HCT116 (cell line): ENCODE results near the gene ZDHHC22. TPM values are rescaled to one million over a fixed set of nuclear protein-coding genes. Genes with fewer than 3 reads are reported as not detected.

Experiments
- ATAC-seq: fragments of 200-7000 bp; cut with Tn5 transposase; 2 replicates; pipeline ENCODE4 v1.9.1; 2020; ENCODE audit warnings: mild to moderate bottlenecking, moderate library complexity
- BruUV-seq: library from RNA; stranded (reverse); fragments of 400-500 nt; replicated peaks from 2 replicates; lab custom pipeline; 2021; lab: Mats Ljungman, UMichigan
- CTCF ChIA-PET: fragments of 300-600 bp; sonication (Branson Sonifier 250); formaldehyde crosslinking; loops from one replicate; lab custom pipeline; 2021; ENCODE audit warnings: antibody characterized with exemption; lab: Charles Lee
- POLR2A ChIA-PET: fragments of 300-600, 350-600 bp; sonication (Branson Sonifier 250); formaldehyde crosslinking; loops from one replicate; lab custom pipeline; 2021; ENCODE audit warnings: antibody characterized with exemption; lab: Charles Lee
- RAD21 ChIA-PET, 2 experiments: fragments of 300-600 bp; sonication (Branson Sonifier 250); formaldehyde crosslinking; loops; one replicate each; lab custom pipeline; 2023; ENCODE audit warnings: low total read pairs in 2 of 2; ENCODE audit not compliant: uncharacterized antibody in 2 of 2, unreplicated experiment in 2 of 2, low non-redundant PET in 1 of 2; lab: Charles Lee
- DNase-seq: peaks from one replicate; pipeline ENCODE4 v3.0.0-alpha.2; 2010; ENCODE audit warnings: low read depth, low spot score
- H2AFZ ChIP-seq: fragments of 200-600 bp; shearing (Covaris generic), sonication (generic); 2 replicates; pipeline ENCODE4 v1.6.1; 2017; ENCODE audit warnings: low read depth, mixed run types, mixed read lengths, antibody characterized with exemption, low read length; ENCODE audit not compliant: poor library complexity, severe bottlenecking
- H3K27ac ChIP-seq: 2 replicates; pipeline ENCODE4 v1.5.1; 2012; ENCODE audit warnings: low read depth, low read length
- H3K27me3 ChIP-seq: fragments of 200-600 bp; sonication (generic); 2 replicates; pipeline ENCODE4 v1.6.1; 2016; ENCODE audit warnings: mixed run types, low read length, mixed read lengths; ENCODE audit not compliant: insufficient read depth
- H3K36me3 ChIP-seq, 2 experiments: fragments of 200-500 bp in 1 of 2; fragments of 200-600 bp in 1 of 2; sonication (Bioruptor generic) in 1 of 2; sonication (generic) in 1 of 2; 2 replicates each; pipeline versions ENCODE4 v1.5.1 to v1.6.1; 2014 to 2016; ENCODE audit warnings: low read length in 2 of 2, inconsistent platforms in 1 of 2, mixed read lengths in 1 of 2, mixed run types in 1 of 2; ENCODE audit not compliant: insufficient read depth in 2 of 2, control insufficient read depth in 1 of 2
- H3K4me1 ChIP-seq, 2 experiments: fragments of 200-600 bp in 1 of 2; sonication (generic) in 1 of 2; 2 replicates each; pipeline versions ENCODE4 v1.5.1 to v1.6.1; 2012 to 2017; ENCODE audit warnings: low read length in 2 of 2, inconsistent platforms in 1 of 2, mild to moderate bottlenecking in 1 of 2, mixed read lengths in 1 of 2, mixed run types in 1 of 2, moderate library complexity in 1 of 2; ENCODE audit not compliant: insufficient read depth in 2 of 2, control insufficient read depth in 1 of 2
- H3K4me2 ChIP-seq: fragments of 200-600 bp; sonication (generic); 2 replicates; pipeline ENCODE4 v1.6.1; 2017; ENCODE audit warnings: mixed run types, low read length, mixed read lengths
- H3K4me3 ChIP-seq, 2 experiments: fragments of 200-600 bp in 1 of 2; sonication (generic) in 1 of 2; replicated peaks in 1 of 2; 2 replicates each; pipeline ENCODE4 v1.5.1; 2011 to 2016; ENCODE audit warnings: low read length in 2 of 2, control low read depth in 1 of 2, low read depth in 1 of 2, mild to moderate bottlenecking in 1 of 2, mixed read lengths in 1 of 2, mixed run types in 1 of 2
- H3K79me2 ChIP-seq: fragments of 200-600 bp; sonication (generic); 2 replicates; pipeline ENCODE4 v1.6.1; 2017; ENCODE audit warnings: mild to moderate bottlenecking, mixed run types, low read length, moderate library complexity, mixed read lengths; ENCODE audit not compliant: insufficient read depth
- H3K9ac ChIP-seq: fragments of 200-600 bp; sonication (generic); 2 replicates; pipeline ENCODE4 v1.6.1; 2016; ENCODE audit warnings: low read length, mixed read lengths
- H3K9me2 ChIP-seq: fragments of 200-600 bp; sonication (generic), shearing (Covaris generic); 2 replicates; pipeline ENCODE4 v1.6.1; 2017; ENCODE audit warnings: mixed run types, mild to moderate bottlenecking, moderate library complexity; ENCODE audit not compliant: insufficient read depth
- H3K9me3 ChIP-seq, 2 experiments: fragments of 200-500 bp in 1 of 2; fragments of 200-600 bp in 1 of 2; sonication (Bioruptor generic) in 1 of 2; sonication (generic) in 1 of 2; 2 replicates each; pipeline ENCODE4 v1.6.1; 2014 to 2017; ENCODE audit warnings: low read length in 2 of 2, mixed read lengths in 2 of 2, inconsistent platforms in 1 of 2, low read depth in 1 of 2, mild to moderate bottlenecking in 1 of 2, mixed run types in 1 of 2, moderate library complexity in 1 of 2; ENCODE audit not compliant: control insufficient read depth in 1 of 2, insufficient read depth in 1 of 2
- H4K20me1 ChIP-seq: fragments of 200-600 bp; sonication (generic), shearing (Covaris generic); 2 replicates; pipeline ENCODE4 v1.6.1; 2017; ENCODE audit warnings: mixed run types, mild to moderate bottlenecking, moderate library complexity; ENCODE audit not compliant: insufficient read depth
- CBX3 ChIP-seq: IDR thresholded peaks from 2 replicates; pipeline ENCODE4 v1.6.1; 2012; ENCODE audit warnings: low read depth
- CTCF ChIP-seq, 3 experiments: fragments of 200-600 bp in 1 of 3; sonication (generic) in 1 of 3; IDR thresholded peaks in 2 of 3; conservative IDR thresholded peaks in 1 of 3; 2 replicates each; pipeline ENCODE4 v1.5.1; 2012 to 2017; ENCODE audit warnings: low read depth in 2 of 3, low read length in 2 of 3, antibody characterized with exemption in 1 of 3, borderline replicate concordance in 1 of 3, control low read depth in 1 of 3, mild to moderate bottlenecking in 1 of 3, mixed read lengths in 1 of 3, mixed run types in 1 of 3, moderate library complexity in 1 of 3; ENCODE audit not compliant: insufficient read depth in 1 of 3
- EGR1 ChIP-seq: IDR thresholded peaks from 2 replicates; pipeline ENCODE4 v1.6.1; 2012; ENCODE audit warnings: low read depth
- EZH2 ChIP-seq: fragments of 200-600 bp; sonication (generic); IDR thresholded peaks from 2 replicates; pipeline ENCODE4 v1.6.1; 2017; ENCODE audit warnings: antibody characterized with exemption, mixed run types
- MAX ChIP-seq: IDR thresholded peaks from 2 replicates; pipeline ENCODE4 v1.6.1; 2012
- POLR2A ChIP-seq: IDR thresholded peaks from 2 replicates; pipeline ENCODE4 v1.7.0; 2011; ENCODE audit warnings: borderline replicate concordance; ENCODE audit not compliant: insufficient read depth, insufficient read length; ENCODE audit errors: extremely low read depth
- YY1 ChIP-seq: IDR thresholded peaks from 2 replicates; pipeline ENCODE4 v1.6.1; 2011; ENCODE audit warnings: low read length, low read depth, moderate library complexity, mild to moderate bottlenecking; ENCODE audit not compliant: insufficient replicate concordance; ENCODE audit errors: extremely low read depth
- ZFX ChIP-seq: fragments of 450-650 bp; IDR thresholded peaks from 2 replicates; pipeline ENCODE4 v1.6.1; 2017
- intact Hi-C: fragments of 100-400 bp; cut with micrococcal nuclease; formaldehyde crosslinking; loops from 2 replicates; pipeline ENCODE4 v1.10.0; 2022
- total RNA-seq: library from RNA; stranded (reverse); gene quantifications from one replicate; pipeline ENCODE4 v1.2.1, GENCODE V29; 2021; ENCODE audit not compliant: unreplicated experiment
- TF ChIP-seq, protein P1 (sequence below): IDR thresholded peaks from 2 replicates; pipeline ENCODE4 v1.6.1; 2012; ENCODE audit warnings: low read depth

The ZDHHC22 gene
- total RNA-seq, 1 experiment from 2014 or later = 0.10 TPM

DNA sequence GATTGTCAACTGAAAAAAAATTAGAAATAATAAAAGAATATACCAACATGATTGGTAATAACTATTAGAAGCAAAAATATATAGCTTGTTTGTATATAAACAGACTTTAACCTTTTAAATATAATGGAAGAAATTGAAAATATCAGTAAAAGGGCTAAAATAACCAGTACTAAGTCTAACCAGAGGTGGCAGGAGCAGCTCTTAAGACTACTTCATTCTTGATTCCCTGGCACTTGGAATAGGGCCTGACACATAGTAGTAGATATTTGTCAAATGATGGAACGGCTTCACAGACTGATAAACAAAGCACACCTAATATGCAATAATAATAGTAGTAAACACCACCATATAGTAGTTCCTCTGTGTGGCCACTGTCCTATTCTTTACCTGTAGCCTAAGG, 49.4 kb upstream of the ZDHHC22 start:
- Histone ChIP-seq H3K9me3 (no peaks in the 10 kb centered on the region), H3K27ac (no peak overlapping the region), H3K9ac (no peak overlapping the region), H3K27me3 (no peaks in the 10 kb centered on the region), H3K9me2 (no peaks in the 10 kb centered on the region), H3K4me1 (peaks cover 4 to 18% of the 10 kb centered on the region in 2 experiments; a peak in 3 of 4 replicates), H3K4me3 (no peak overlapping the region), H4K20me1 (no peaks in the 10 kb centered on the region), H2AFZ (no peak overlapping the region), H3K79me2 (no peaks in the 10 kb centered on the region), H3K4me2 (no peak overlapping the region), H3K36me3 (no peaks in the 10 kb centered on the region)
- ChIA-PET RAD21 (no interaction called here), POLR2A (interaction anchor here (1.0 kb wide), 1 partner anchor 10 kb away, joined by 5 read pairs; the partner anchor contains the start of gene TMEM63C), CTCF (interaction anchor here (0.6 to 2.0 kb wide), 4 partner anchors 18 to 593 kb away, joined by 3 to 6 read pairs (median 5); no protein-coding TSS in a partner anchor)
- no TSS peak for BruUV-seq
- TF ChIP-seq CTCF (IDR thresholded peaks at IDR 0.05 in 2 of 3, conservative IDR thresholded peaks at IDR 0.05 in 1 of 3; ENCODE audit: borderline replicate concordance in 1 of 3, insufficient read depth in 1 of 3, low read depth in 2 of 3, low read length in 2 of 3) = 0 out of 6 replicates have a peak, but pooled peaks of 1 of the 3 experiments have one; percentile 25
- TF ChIP-seq MAX = no peak
- no peak for TF ChIP-seq ZFX
- ATAC-seq (no peak), DNase-seq (no peak)
- intact Hi-C loops = no loop called here

GRCh38 chr14:77189479-77189878, 47.9 kb upstream of the ZDHHC22 start:
- H3K9me3 ChIP-seq = no peaks in the 10 kb centered on the region
- no peak overlapping the region for H2AFZ ChIP-seq
- H3K27me3 ChIP-seq = no peaks in the 10 kb centered on the region
- no peak overlapping the region for H3K4me2 ChIP-seq
- no TSS peak for BruUV-seq
- no peaks in the 10 kb centered on the region for H3K9me2 ChIP-seq
- intact Hi-C loops = no loop called here
- no peaks in the 10 kb centered on the region for H3K79me2 ChIP-seq
- no peak overlapping the region for H3K4me3 ChIP-seq
- H3K27ac ChIP-seq = no peak overlapping the region
- ATAC-seq = no peak
- ChIA-PET CTCF (interaction anchor here (0.9 to 2.0 kb wide), 2 partner anchors 22 to 38 kb away, joined by 3 to 6 read pairs; no protein-coding TSS in a partner anchor), POLR2A (no interaction called here), RAD21 (interaction anchor here in 1 of 2 experiments (0.7 kb wide), 1 partner anchor 23 kb away, joined by 4 read pairs; no protein-coding TSS in a partner anchor)
- no peak for DNase-seq
- no peaks in the 10 kb centered on the region for H3K36me3 ChIP-seq
- no peak overlapping the region for H3K9ac ChIP-seq
- H4K20me1 ChIP-seq = no peaks in the 10 kb centered on the region
- peaks cover 4 to 32% of the 10 kb centered on the region in 2 experiments; a peak in 3 of 4 replicates for H3K4me1 ChIP-seq
- TF ChIP-seq ZFX (no peak), POLR2A (no peak), MAX (no peak), CBX3 (no peak), CTCF (IDR thresholded peaks at IDR 0.05 in 2 of 3, conservative IDR thresholded peaks at IDR 0.05 in 1 of 3; ENCODE audit: borderline replicate concordance in 1 of 3, insufficient read depth in 1 of 3, low read depth in 2 of 3, low read length in 2 of 3) (no peak), EZH2 (no peak), EGR1 (no peak), YY1 (no peak)
- TF ChIP-seq, protein P1, sequence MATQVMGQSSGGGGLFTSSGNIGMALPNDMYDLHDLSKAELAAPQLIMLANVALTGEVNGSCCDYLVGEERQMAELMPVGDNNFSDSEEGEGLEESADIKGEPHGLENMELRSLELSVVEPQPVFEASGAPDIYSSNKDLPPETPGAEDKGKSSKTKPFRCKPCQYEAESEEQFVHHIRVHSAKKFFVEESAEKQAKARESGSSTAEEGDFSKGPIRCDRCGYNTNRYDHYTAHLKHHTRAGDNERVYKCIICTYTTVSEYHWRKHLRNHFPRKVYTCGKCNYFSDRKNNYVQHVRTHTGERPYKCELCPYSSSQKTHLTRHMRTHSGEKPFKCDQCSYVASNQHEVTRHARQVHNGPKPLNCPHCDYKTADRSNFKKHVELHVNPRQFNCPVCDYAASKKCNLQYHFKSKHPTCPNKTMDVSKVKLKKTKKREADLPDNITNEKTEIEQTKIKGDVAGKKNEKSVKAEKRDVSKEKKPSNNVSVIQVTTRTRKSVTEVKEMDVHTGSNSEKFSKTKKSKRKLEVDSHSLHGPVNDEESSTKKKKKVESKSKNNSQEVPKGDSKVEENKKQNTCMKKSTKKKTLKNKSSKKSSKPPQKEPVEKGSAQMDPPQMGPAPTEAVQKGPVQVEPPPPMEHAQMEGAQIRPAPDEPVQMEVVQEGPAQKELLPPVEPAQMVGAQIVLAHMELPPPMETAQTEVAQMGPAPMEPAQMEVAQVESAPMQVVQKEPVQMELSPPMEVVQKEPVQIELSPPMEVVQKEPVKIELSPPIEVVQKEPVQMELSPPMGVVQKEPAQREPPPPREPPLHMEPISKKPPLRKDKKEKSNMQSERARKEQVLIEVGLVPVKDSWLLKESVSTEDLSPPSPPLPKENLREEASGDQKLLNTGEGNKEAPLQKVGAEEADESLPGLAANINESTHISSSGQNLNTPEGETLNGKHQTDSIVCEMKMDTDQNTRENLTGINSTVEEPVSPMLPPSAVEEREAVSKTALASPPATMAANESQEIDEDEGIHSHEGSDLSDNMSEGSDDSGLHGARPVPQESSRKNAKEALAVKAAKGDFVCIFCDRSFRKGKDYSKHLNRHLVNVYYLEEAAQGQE = no peak
